Stomach (tissue), 4 donors: ENCODE data around the gene PSMD9.

ENCODE experiments used
- POLR2A ChIP-seq, 4 donors: fragments of 450-650 bp; IDR thresholded peaks; one replicate each; pipeline ENCODE4 v1.6.1; 2016; ENCODE audit warnings: antibody characterized with exemption in 4 of 4, control low read depth in 2 of 4, mild to moderate bottlenecking in 1 of 4, moderate library complexity in 1 of 4
- TF ChIP-seq, protein P1 (sequence below), 7 experiments: fragments of 450-650 bp in 4 of 7; fragments of 200-600 bp in 3 of 7; sonication (generic) in 3 of 7; IDR thresholded peaks; one replicate each; pipeline ENCODE4 v1.5.1; 2016 to 2019; ENCODE audit warnings: antibody characterized with exemption in 7 of 7, control low read depth in 2 of 7, mild to moderate bottlenecking in 1 of 7

DNA sequence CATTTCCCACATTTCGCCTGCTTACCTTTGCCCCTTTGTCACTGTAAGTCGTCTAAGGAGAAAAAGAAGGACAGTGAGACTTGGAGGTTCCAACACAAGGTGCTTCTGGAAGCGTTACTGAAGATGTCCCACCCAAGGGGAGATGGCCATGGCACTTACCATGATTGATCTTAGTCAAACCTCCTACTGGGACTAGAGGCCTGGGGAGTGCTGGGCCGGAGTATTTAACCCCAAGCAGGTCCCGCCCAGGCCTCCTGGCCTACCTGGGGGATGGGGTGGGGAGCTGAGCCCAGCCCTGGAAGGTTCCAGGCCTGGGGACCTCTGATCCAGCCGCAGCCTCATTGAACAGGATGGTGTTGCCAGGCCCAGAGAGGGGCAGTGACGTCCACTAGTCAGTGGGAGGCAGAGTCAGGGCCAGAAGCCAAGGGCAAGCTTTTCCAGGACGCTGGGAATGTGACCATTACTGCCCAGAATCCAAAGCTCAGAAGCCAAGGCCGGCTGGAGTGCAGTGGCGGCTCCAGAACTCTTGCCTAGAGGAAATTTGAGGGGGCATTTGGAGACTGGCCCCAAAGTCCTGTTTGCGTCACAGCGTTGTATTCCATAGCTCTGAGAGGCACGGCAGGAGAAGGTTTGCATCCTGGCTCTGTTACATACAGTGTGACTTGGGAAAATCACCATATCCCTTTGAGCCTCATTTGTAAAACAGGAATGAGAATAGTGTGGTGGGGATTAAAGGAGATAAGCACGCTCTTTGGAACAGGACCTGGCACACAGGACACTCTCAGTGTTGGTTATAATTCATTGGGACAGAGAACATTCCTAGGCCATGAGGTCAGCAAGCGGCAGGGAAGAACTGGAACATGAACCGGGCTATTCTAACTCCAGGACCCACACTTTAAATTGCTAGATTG is 29.7 kb upstream of the PSMD9 start, which contains the start of gene HPD:
- TF ChIP-seq, protein P1, sequence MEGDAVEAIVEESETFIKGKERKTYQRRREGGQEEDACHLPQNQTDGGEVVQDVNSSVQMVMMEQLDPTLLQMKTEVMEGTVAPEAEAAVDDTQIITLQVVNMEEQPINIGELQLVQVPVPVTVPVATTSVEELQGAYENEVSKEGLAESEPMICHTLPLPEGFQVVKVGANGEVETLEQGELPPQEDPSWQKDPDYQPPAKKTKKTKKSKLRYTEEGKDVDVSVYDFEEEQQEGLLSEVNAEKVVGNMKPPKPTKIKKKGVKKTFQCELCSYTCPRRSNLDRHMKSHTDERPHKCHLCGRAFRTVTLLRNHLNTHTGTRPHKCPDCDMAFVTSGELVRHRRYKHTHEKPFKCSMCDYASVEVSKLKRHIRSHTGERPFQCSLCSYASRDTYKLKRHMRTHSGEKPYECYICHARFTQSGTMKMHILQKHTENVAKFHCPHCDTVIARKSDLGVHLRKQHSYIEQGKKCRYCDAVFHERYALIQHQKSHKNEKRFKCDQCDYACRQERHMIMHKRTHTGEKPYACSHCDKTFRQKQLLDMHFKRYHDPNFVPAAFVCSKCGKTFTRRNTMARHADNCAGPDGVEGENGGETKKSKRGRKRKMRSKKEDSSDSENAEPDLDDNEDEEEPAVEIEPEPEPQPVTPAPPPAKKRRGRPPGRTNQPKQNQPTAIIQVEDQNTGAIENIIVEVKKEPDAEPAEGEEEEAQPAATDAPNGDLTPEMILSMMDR (IDR thresholded peaks at IDR 0.05) = no peak
- no peak for TF ChIP-seq POLR2A (IDR thresholded peaks at IDR 0.05)
